OCI-LY1 (cell line): Measurements from ENCODE around the gene DEFB129.

Source experiments
- H2AFZ ChIP-seq: fragments of 200-600 bp; sonication (generic), shearing (Covaris generic); 2 replicates; pipeline ENCODE4 v1.6.0; 2014; ENCODE audit warnings: antibody characterized with exemption, mild to moderate bottlenecking, low read length
- H3F3A ChIP-seq: fragments of 200-600 bp; sonication (generic), shearing (Covaris generic); 2 replicates; pipeline ENCODE4 v1.6.0; 2014; ENCODE audit warnings: mild to moderate bottlenecking, antibody characterized with exemption, low read length, moderate library complexity; ENCODE audit not compliant: insufficient read depth
- H3K27ac ChIP-seq: fragments of 200-600 bp; sonication (generic); 2 replicates; pipeline ENCODE4 v1.5.1; 2014; ENCODE audit warnings: low read length, mixed run types, mild to moderate bottlenecking, low read depth; ENCODE audit not compliant: poor library complexity, severe bottlenecking
- H3K27me3 ChIP-seq: fragments of 200-600 bp; sonication (generic); 2 replicates; pipeline ENCODE4 v1.6.0; 2014; ENCODE audit warnings: antibody characterized with exemption, mild to moderate bottlenecking, low read length, moderate library complexity; ENCODE audit not compliant: insufficient read depth
- H3K36me3 ChIP-seq: fragments of 200-600 bp; sonication (generic); 2 replicates; pipeline ENCODE4 v1.6.1; 2014; ENCODE audit warnings: mild to moderate bottlenecking, antibody characterized with exemption, low read length, moderate library complexity, mixed read lengths; ENCODE audit not compliant: insufficient read depth
- H3K4me1 ChIP-seq: fragments of 200-600 bp; sonication (generic); 2 replicates; pipeline ENCODE4 v1.5.1; 2014; ENCODE audit warnings: mild to moderate bottlenecking, low read length, moderate library complexity; ENCODE audit not compliant: insufficient read depth, severe bottlenecking
- H3K4me2 ChIP-seq: fragments of 200-600 bp; sonication (generic), shearing (Covaris generic); 2 replicates; pipeline ENCODE4 v1.6.1; 2014; ENCODE audit warnings: low read length
- H3K4me3 ChIP-seq: fragments of 200-600 bp; sonication (generic); 2 replicates; pipeline ENCODE4 v1.5.1; 2014; ENCODE audit warnings: low read length, low read depth, mild to moderate bottlenecking, mixed read lengths; ENCODE audit not compliant: poor library complexity, severe bottlenecking
- H3K79me2 ChIP-seq: fragments of 200-600 bp; shearing (Covaris generic); 2 replicates; pipeline ENCODE4 v1.6.1; 2016; ENCODE audit warnings: mixed run types, low read length, mixed read lengths; ENCODE audit not compliant: insufficient read depth
- H3K9ac ChIP-seq: fragments of 200-600 bp; sonication (generic), shearing (Covaris generic); 2 replicates; pipeline ENCODE4 v1.6.1; 2014; ENCODE audit warnings: mild to moderate bottlenecking, low read length, mixed read lengths
- H3K9me2 ChIP-seq: fragments of 200-600 bp; sonication (generic), shearing (Covaris generic); 2 replicates; pipeline ENCODE4 v1.6.1; 2014; ENCODE audit warnings: low read depth, mild to moderate bottlenecking, low read length, mixed read lengths
- H3K9me3 ChIP-seq: fragments of 200-600 bp; shearing (Covaris generic); 2 replicates; pipeline ENCODE4 v1.6.1; 2014; ENCODE audit warnings: low read length, mixed read lengths
- H4K20me1 ChIP-seq: fragments of 200-600 bp; sonication (generic), shearing (Covaris generic); 2 replicates; pipeline ENCODE4 v1.6.0; 2016; ENCODE audit warnings: mild to moderate bottlenecking, low read length; ENCODE audit not compliant: insufficient read depth
- CTCF ChIP-seq: fragments of 200-600 bp; sonication (generic), shearing (Covaris generic); IDR thresholded peaks from 2 replicates; pipeline ENCODE4 v1.5.1; 2017; ENCODE audit warnings: mild to moderate bottlenecking, antibody characterized with exemption, low read length, moderate library complexity, mixed read lengths
- EZH2 ChIP-seq: fragments of 200-600 bp; sonication (generic), shearing (Covaris generic); IDR thresholded peaks from 2 replicates; pipeline ENCODE4 v1.8.0; 2017; ENCODE audit warnings: borderline replicate concordance, mixed run types, mild to moderate bottlenecking, antibody characterized with exemption, low read length, moderate library complexity, mixed read lengths

Gene DEFB129

GRCh38 chr20:273884-274283, 46.8 kb downstream of the DEFB129 start:
- Histone ChIP-seq H3K27ac (no peak overlapping the region), H3K79me2 (no peaks in the 10 kb centered on the region), H3K36me3 (no peaks in the 10 kb centered on the region; the same call in 1 of the 2 replicates)

DNA sequence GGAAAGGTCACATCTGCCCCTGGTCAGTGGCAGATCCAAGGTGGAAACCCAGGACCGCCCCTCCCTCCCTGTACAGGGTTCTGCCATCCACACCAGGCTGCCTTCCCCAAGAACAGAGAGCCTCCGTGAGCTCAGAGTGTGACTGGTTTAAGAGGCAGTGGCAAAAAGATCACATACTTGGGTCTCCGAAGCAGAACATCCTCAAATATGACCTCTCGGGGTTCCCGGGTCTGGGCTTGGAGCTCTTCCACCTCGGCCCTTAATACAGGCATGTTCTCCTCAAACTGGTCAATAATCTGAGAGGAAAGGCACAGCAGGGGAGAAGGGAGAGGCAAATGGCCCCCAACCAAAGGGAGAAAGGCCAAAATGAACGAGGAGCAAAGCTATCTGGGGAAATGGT, 48.7 kb downstream of the DEFB129 start:
- H3K27me3 ChIP-seq = 0 out of 2 replicates have a peak, but pooled peaks cover 4% of the 10 kb centered on the region
- H4K20me1 ChIP-seq = no peaks in the 10 kb centered on the region
- H3K4me1 ChIP-seq = no peaks in the 10 kb centered on the region
- H3K4me2 ChIP-seq = no peak overlapping the region
- H3K9ac ChIP-seq = no peak overlapping the region
- no peaks in the 10 kb centered on the region for H3F3A ChIP-seq
- no peaks in the 10 kb centered on the region for H3K9me3 ChIP-seq
- no peaks in the 10 kb centered on the region for H3K79me2 ChIP-seq
- no peak for TF ChIP-seq CTCF
- TF ChIP-seq EZH2 = no peak
- H3K4me3 ChIP-seq = no peak overlapping the region
- H3K9me2 ChIP-seq = no peaks in the 10 kb centered on the region
- no peaks in the 10 kb centered on the region; the same call in 1 of the 2 replicates for H3K36me3 ChIP-seq
- H2AFZ ChIP-seq = no peak overlapping the region
- no peak overlapping the region for H3K27ac ChIP-seq

More at GRCh38 chr20:273884-274283, 46.8 kb downstream of the DEFB129 start:
- no peak overlapping the region for H3K4me3 ChIP-seq
- H2AFZ ChIP-seq = no peak overlapping the region
- H3K27me3 ChIP-seq = 0 out of 2 replicates have a peak, but pooled peaks cover 4% of the 10 kb centered on the region
- TF ChIP-seq EZH2 = no peak
- no peak for TF ChIP-seq CTCF
- no peaks in the 10 kb centered on the region for H4K20me1 ChIP-seq
- H3K9me2 ChIP-seq = no peaks in the 10 kb centered on the region
- H3K4me1 ChIP-seq = no peaks in the 10 kb centered on the region
- H3K4me2 ChIP-seq = no peak overlapping the region
- H3K9me3 ChIP-seq = no peaks in the 10 kb centered on the region
- no peaks in the 10 kb centered on the region for H3F3A ChIP-seq
- no peak overlapping the region for H3K9ac ChIP-seq

DNA sequence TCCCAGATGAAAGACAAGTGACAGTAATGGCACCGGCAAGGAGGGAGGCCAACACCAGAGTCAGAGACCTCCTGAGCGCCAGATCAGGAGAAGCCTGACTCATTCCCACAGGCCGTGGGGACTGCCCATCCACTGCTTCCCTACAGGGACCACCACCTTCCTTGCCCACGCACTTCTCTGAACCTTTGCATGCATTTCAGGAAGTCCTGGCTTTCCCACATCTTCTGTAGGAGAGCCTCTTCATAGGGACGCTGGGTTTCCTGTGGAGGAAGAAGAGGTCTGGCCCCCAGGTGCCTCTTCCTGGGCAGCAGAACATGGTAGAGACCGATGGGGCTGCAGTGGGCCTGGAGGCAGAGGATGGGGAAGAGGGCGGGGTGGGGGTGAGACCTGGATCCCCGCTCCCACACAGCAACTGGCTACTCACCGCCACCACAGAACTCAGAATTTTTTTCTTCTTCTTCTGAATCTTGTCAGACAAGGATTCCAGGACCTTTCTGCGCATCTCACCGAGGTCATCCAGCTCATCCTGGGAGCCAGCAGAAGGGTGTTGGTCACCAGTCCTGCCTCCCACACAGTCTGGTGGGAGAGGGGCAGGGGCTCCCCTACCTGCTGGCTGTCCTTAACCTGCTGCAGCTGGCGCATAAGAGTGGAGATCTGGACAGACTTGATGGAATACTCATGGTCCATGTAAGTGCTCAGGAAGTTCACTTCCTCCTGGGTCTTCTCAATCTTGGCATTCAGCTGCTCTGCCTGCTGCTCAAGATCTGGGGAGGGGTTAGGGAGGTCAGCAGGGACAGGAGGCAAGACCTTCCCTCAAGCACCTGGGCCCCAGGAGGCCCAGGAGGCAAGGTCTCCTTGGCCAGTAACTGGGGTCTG, 49.8 kb downstream of the DEFB129 start:
- Histone ChIP-seq H3K4me2 (no peak overlapping the region), H3K9ac (no peak overlapping the region), H3K27ac (no peak overlapping the region), H3K9me2 (no peaks in the 10 kb centered on the region), H2AFZ (no peak overlapping the region), H4K20me1 (no peaks in the 10 kb centered on the region), H3F3A (no peaks in the 10 kb centered on the region), H3K4me3 (no peak overlapping the region), H3K4me1 (no peaks in the 10 kb centered on the region), H3K9me3 (no peaks in the 10 kb centered on the region), H3K79me2 (no peaks in the 10 kb centered on the region), H3K36me3 (no peaks in the 10 kb centered on the region; the same call in 1 of the 2 replicates), H3K27me3 (no peaks in the 10 kb centered on the region)
- TF ChIP-seq EZH2 (no peak), CTCF (no peak)
